CD14-positive monocyte (primary cell): ENCODE measurements around the gene MYOCOS. TPM values are rescaled to one million over a fixed set of nuclear protein-coding genes. Genes with fewer than 3 reads are reported as not detected.

Source experiments
- DNase-seq, 3 donors: peaks; one replicate each; pipeline ENCODE4 v3.0.0-alpha.2; 2011 to 2022
- H2AFZ ChIP-seq: 2 replicates; pipeline ENCODE4 v1.6.0; 2012; ENCODE audit warnings: mild to moderate bottlenecking, low read depth, low read length, inconsistent platforms; ENCODE audit not compliant: insufficient read depth, poor library complexity, severe bottlenecking
- H3K27ac ChIP-seq, 2 donors: 1 replicate in 1 of 2; 2 replicates in 1 of 2; pipeline ENCODE4 v1.5.1; 2012 to 2013; ENCODE audit warnings: low read length in 2 of 2, control low read depth in 1 of 2, inconsistent platforms in 1 of 2, low read depth in 1 of 2, mild to moderate bottlenecking in 1 of 2
- H3K27me3 ChIP-seq, 2 donors: one replicate each; pipeline versions ENCODE4 v1.6.0 to v1.6.1; 2011 to 2013; ENCODE audit warnings: low read length in 2 of 2; ENCODE audit not compliant: control insufficient read depth in 2 of 2, insufficient read depth in 2 of 2
- H3K36me3 ChIP-seq, 2 donors: replicated peaks in 1 of 2; 1 replicate in 1 of 2; 2 replicates in 1 of 2; pipeline versions ENCODE4 v1.5.1 to v1.6.1; 2012 to 2013; ENCODE audit warnings: low read length in 2 of 2, control low read depth in 1 of 2, inconsistent platforms in 1 of 2, mild to moderate bottlenecking in 1 of 2; ENCODE audit not compliant: insufficient read depth in 2 of 2, control insufficient read depth in 1 of 2
- H3K4me1 ChIP-seq, 2 donors: 1 replicate in 1 of 2; 2 replicates in 1 of 2; pipeline versions ENCODE4 v1.5.1 to v1.6.1; 2012 to 2013; ENCODE audit warnings: low read length in 2 of 2, control low read depth in 1 of 2, inconsistent platforms in 1 of 2, mild to moderate bottlenecking in 1 of 2, moderate library complexity in 1 of 2; ENCODE audit not compliant: insufficient read depth in 2 of 2, control insufficient read depth in 1 of 2
- H3K4me2 ChIP-seq: replicated peaks from 2 replicates; pipeline ENCODE3; 2012; ENCODE audit warnings: low read length, moderate library complexity, mild to moderate bottlenecking; ENCODE audit not compliant: poor library complexity, severe bottlenecking; ENCODE audit errors: extremely low read depth
- H3K4me3 ChIP-seq, 3 experiments: fragments of 200-600 bp in 1 of 3; sonication (generic) in 1 of 3; replicated peaks in 1 of 3; 1 replicate in 2 of 3; 2 replicates in 1 of 3; pipeline ENCODE4 v1.5.1; 2011 to 2013; ENCODE audit warnings: low read length in 3 of 3, mild to moderate bottlenecking in 3 of 3, control low read depth in 2 of 3, low read depth in 2 of 3, inconsistent platforms in 1 of 3, moderate library complexity in 1 of 3
- H3K79me2 ChIP-seq: 2 replicates; pipeline ENCODE4 v1.6.0; 2012; ENCODE audit warnings: mild to moderate bottlenecking, control low read depth, inconsistent platforms, low read length, moderate library complexity; ENCODE audit not compliant: insufficient read depth
- H3K9ac ChIP-seq: 2 replicates; pipeline ENCODE4 v1.6.0; 2017; ENCODE audit warnings: low read length, mild to moderate bottlenecking; ENCODE audit not compliant: insufficient read depth, poor library complexity, severe bottlenecking
- H3K9me3 ChIP-seq, 2 donors: replicated peaks in 1 of 2; 1 replicate in 1 of 2; 2 replicates in 1 of 2; pipeline versions ENCODE4 v1.5.1 to v1.6.1; 2012 to 2013; ENCODE audit warnings: low read length in 2 of 2, control low read depth in 1 of 2; ENCODE audit not compliant: control insufficient read depth in 1 of 2, insufficient read depth in 1 of 2
- H4K20me1 ChIP-seq: 2 replicates; pipeline ENCODE4 v1.6.0; 2012; ENCODE audit warnings: mild to moderate bottlenecking, low read length, control low read depth, moderate library complexity; ENCODE audit not compliant: insufficient read depth
- H3K27ac Mint-ChIP-seq, 7 donors: one replicate each; pipeline ENCODE4 v1.8.0; 2020; ENCODE audit warnings: mild to moderate bottlenecking in 7 of 7, mixed read lengths in 7 of 7, moderate library complexity in 6 of 7, inconsistent platforms in 2 of 7
- H3K27me3 Mint-ChIP-seq, 3 donors: one replicate each; pipeline ENCODE4 v1.8.0; 2021 to 2022; ENCODE audit warnings: low read depth in 3 of 3, mild to moderate bottlenecking in 3 of 3, mixed read lengths in 3 of 3, moderate library complexity in 3 of 3, inconsistent platforms in 1 of 3
- H3K36me3 Mint-ChIP-seq, 2 donors: one replicate each; pipeline ENCODE4 v1.8.0; 2020; ENCODE audit warnings: mixed read lengths in 2 of 2, inconsistent platforms in 1 of 2, mild to moderate bottlenecking in 1 of 2
- H3K4me1 Mint-ChIP-seq: one replicate; pipeline ENCODE4 v1.8.0; 2020; ENCODE audit warnings: mild to moderate bottlenecking, mixed read lengths
- H3K4me3 Mint-ChIP-seq, 2 donors: one replicate each; pipeline ENCODE4 v1.8.0; 2020; ENCODE audit warnings: mild to moderate bottlenecking in 2 of 2, mixed read lengths in 2 of 2, moderate library complexity in 1 of 2
- H3K9me3 Mint-ChIP-seq, 7 donors: one replicate each; pipeline ENCODE4 v1.8.0; 2020 to 2022; ENCODE audit warnings: mixed read lengths in 7 of 7, mild to moderate bottlenecking in 6 of 7, moderate library complexity in 6 of 7, inconsistent platforms in 2 of 7
- WGBS: methylation state at CpG from one replicate; pipeline ENCODE4 v1.1.5; 2013; ENCODE audit warnings: missing lambda C conversion rate; ENCODE audit not compliant: insufficient coverage; 5-methylcytosine and 5-hydroxymethylcytosine counted together
- intact Hi-C, 2 donors: fragments of 100-400 bp; cut with micrococcal nuclease; formaldehyde crosslinking; loops; one replicate each; pipeline versions ENCODE4 v1.15.0 to v1.15.1; 2023
- polyA plus RNA-seq, 3 donors: library from polyadenylated mRNA; depleted of rRNA in 1 of 3; unstranded in 2 of 3; stranded (reverse) in 1 of 3; fragments of 300-500 nt in 2 of 3; fragments of >200 nt in 1 of 3; fragmentation: Illumina TruSeq in 2 of 3; gene quantifications; 1 replicate in 2 of 3; 2 replicates in 1 of 3; pipeline ENCODE4 v1.2.3, GENCODE V29; 2012 to 2021
- TF ChIP-seq, protein P1 (sequence below): fragments of 200-600 bp; IDR thresholded peaks from one replicate; pipeline ENCODE4 v1.8.0; 2022; ENCODE audit warnings: antibody characterized with exemption, mild to moderate bottlenecking

MYOCOS gene
- polyA plus RNA-seq, 3 donors = not detected

DNA sequence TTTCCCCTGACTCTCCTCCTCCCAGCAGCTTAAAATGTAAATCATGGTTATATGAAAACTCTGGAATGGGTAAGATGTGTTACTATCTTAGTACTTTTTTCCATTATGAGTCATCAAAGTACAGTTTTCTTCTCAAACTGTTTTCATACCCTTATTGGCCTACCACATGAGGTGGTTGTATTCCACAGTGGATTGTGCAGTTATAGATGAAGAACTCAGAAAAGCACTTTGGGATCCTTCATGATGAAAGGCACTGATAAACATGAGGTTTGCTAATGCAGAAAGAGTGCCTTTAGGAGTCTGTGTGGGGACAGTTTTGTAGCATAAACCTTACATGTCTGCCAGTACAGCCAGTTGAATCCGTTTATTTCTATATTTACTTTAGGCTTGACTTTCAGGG, 32.0 kb upstream of the MYOCOS start:
- Histone ChIP-seq H3K9me3 (no peaks in the 10 kb centered on the region), H3K4me2 (no peak overlapping the region), H3K27me3 (no peaks in the 10 kb centered on the region), H3K4me3 (no peak overlapping the region), H3K9ac (no peak overlapping the region), H3K27ac (no peak overlapping the region), H4K20me1 (no peaks in the 10 kb centered on the region), H3K79me2 (no peaks in the 10 kb centered on the region), H3K4me1 (no peaks in the 10 kb centered on the region), H3K36me3 (peaks cover 82 to 92% of the 10 kb centered on the region in 2 donors), H2AFZ (no peak overlapping the region)
- WGBS = no CpG with 5 or more reads among the region's 1 CpG
- no peak overlapping the region for H3K4me3 Mint-ChIP-seq
- peaks cover 77 to 90% of the 10 kb centered on the region in 2 donors for H3K36me3 Mint-ChIP-seq
- TF ChIP-seq, protein P1, sequence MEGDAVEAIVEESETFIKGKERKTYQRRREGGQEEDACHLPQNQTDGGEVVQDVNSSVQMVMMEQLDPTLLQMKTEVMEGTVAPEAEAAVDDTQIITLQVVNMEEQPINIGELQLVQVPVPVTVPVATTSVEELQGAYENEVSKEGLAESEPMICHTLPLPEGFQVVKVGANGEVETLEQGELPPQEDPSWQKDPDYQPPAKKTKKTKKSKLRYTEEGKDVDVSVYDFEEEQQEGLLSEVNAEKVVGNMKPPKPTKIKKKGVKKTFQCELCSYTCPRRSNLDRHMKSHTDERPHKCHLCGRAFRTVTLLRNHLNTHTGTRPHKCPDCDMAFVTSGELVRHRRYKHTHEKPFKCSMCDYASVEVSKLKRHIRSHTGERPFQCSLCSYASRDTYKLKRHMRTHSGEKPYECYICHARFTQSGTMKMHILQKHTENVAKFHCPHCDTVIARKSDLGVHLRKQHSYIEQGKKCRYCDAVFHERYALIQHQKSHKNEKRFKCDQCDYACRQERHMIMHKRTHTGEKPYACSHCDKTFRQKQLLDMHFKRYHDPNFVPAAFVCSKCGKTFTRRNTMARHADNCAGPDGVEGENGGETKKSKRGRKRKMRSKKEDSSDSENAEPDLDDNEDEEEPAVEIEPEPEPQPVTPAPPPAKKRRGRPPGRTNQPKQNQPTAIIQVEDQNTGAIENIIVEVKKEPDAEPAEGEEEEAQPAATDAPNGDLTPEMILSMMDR = no peak
- H3K4me1 Mint-ChIP-seq = no peaks in the 10 kb centered on the region
- peaks cover 0 to 2% (median 2%) of the 10 kb centered on the region in 3 donors for H3K27me3 Mint-ChIP-seq
- DNase-seq = no peak
- H3K27ac Mint-ChIP-seq = peak overlapping the region in 1 of 7 donors; percentile 43
- intact Hi-C loops = no loop called here
- H3K9me3 Mint-ChIP-seq = no peaks in the 10 kb centered on the region

DNA sequence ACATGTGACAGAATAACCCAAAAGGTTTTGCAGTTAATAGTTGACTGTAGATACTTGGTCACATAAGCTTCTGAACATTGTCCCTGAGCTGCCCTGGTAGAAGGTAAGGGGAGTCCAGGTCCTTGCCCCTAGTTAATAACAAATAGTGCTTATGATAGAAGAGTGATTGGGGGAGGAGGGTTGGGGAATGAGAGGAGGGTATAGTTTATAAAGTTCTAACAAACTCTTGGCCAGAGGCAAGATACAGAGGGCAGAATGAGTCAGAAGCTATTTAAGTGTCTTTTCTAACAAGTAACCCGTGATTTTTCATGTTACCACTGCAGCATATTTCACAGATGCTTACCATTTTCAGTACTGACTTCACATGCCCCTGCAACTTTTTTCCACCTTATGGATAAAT, 26.7 kb upstream of the MYOCOS start:
- intact Hi-C loops = no loop called here
- peaks cover 0 to 3% (median 2%) of the 10 kb centered on the region in 7 donors for H3K9me3 Mint-ChIP-seq
- H3K4me2 ChIP-seq = no peak overlapping the region
- no peak overlapping the region for H3K4me3 ChIP-seq
- no peaks in the 10 kb centered on the region for H3K27me3 ChIP-seq
- H3K27me3 Mint-ChIP-seq = no peaks in the 10 kb centered on the region
- H3K4me3 Mint-ChIP-seq = no peak overlapping the region
- peaks cover 31 to 43% of the 10 kb centered on the region in 2 donors for H3K36me3 ChIP-seq
- no peaks in the 10 kb centered on the region for H4K20me1 ChIP-seq
- no peaks in the 10 kb centered on the region for H3K9me3 ChIP-seq
- WGBS = no CpG with 5 or more reads among the region's 1 CpG
- no peak overlapping the region for H3K27ac Mint-ChIP-seq
- H3K27ac ChIP-seq = no peak overlapping the region
- peaks cover 13 to 19% of the 10 kb centered on the region in 2 donors for H3K4me1 ChIP-seq
- TF ChIP-seq, protein P1 = no peak
- H3K4me1 Mint-ChIP-seq = peaks cover 25% of the 10 kb centered on the region
- no peak for DNase-seq
- H3K79me2 ChIP-seq = no peaks in the 10 kb centered on the region
- H3K36me3 Mint-ChIP-seq = peaks cover 32 to 43% of the 10 kb centered on the region in 2 donors
- no peak overlapping the region for H3K9ac ChIP-seq
- H2AFZ ChIP-seq = no peak overlapping the region
